ENCODE measurements around the gene SSBP4.

The SSBP4 gene

GRCh38 chr19:18434411-18435175 lies 15.4 kb downstream of the SSBP4 start:
- no peak for DNase-seq

DNA sequence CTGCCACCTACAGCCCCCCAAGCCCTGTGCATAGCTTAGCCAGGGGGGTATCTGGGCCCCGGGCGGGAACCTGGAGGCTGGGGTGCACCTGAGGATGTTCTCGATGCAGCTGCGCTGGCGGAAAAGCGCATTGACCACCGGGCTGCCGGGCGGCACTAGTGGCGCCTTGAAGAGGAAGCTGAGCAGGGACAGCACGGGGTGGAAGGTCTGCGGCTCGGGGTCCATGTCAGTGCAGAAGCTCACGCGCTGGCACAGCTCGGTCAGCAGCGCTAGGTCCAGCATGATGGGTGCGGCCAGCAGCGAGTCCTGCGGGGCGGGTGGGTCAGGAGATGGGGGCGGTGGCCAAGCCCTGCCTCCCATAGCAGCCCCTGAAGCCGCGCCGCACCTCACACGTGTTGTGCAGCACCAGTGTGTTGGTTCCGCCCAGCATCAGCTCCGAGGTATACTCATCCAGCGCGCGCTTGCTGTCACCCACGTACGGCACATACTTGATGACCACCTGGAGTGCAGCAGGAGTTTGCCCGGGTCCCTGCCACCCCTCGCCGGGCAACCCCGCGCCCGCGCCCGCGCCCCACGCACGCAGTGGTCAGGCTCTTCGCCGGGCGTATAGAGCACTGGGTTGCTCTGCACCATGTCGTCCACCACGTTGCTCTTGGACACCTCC lies 16.1 kb downstream of the SSBP4 start:
- DNase-seq, result no peak

- DNase-seq, result no peak
These were observed 16.9 kb downstream of the SSBP4 start for GRCh38 chr19:18435842-18436670.

DNA sequence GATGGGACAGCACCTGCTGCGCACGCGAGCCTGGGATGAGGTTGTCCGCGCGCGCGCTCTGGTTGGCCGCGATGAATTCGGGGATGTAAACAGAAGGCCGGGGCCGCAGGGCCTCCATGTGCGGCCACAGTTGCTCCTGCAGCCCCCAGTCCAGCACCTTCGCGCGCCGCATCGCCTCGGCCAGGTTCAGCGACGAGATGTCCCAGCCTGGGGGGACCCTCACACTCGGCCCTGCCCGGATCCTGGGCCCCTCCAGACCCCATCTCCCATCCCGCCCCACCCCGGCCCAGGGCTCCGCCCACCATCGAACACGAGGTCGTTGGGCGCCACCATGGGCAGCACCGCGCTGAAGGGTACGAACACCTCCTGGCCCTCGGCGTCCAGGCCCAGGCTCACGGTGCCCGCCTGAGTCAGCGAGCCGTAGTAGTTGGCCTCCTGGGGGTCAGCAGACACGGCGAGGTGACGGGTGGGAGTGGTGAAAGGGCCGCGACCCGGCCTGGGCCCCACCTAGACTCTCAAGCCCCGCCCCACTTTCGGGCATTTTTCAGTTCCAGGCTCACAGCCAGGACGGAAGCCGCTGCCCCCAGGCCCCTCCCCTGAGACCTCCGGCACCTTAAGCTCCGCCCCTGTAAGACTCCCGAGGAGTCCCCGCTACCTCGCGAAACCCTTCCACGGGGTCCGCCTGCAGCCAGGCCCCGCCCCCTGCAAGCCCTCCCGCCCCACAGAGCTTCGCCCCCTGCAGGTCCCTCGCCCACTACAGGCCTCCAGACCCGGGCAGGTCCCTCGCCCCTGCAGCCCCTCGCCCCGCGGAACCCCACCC lies 17.7 kb downstream of the SSBP4 start:
- peak; percentile 66 to 77 for DNase-seq

DNA sequence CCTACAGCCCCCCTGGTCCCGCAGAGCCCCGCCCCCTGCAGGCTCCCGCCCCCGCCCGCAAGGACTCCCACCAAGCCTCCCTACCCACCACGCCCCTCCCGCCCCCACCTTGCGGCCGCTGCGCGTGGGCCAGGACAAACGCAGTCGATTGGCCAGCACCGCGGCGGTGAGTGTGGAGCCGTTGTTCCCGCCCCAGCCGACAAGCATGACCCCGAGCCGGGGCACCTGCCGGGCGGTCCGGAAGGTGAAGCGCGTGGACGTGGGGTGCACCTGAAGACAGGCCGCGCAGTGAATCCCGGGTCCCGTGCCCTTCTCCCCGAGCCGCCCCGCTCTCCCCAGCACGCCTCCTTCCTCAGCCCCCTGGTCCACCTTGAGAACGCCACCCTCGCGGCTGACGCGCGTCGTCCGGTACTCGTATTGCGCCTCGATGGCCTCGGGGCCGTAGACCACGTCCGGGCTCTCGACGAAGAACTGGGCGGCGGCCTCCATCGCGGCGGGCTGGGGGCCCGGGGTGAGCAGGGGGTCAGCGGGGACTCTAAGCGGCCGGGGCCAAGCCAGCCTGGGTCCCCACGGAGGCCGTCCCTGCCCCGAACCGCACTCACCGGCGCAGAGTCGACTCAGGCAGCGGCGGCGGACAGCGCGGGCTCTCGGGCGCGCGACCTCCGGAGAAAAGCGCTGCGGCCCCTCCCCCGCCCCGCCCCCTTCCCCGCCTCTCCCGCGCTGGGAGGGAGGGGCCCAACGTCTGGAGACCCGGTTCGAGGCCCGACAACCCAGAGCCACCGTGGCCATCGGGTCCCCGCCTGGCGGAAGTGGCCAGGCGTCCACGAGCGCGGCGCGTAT lies 18.5 kb downstream of the SSBP4 start, which contains the start of gene ISYNA1:
TSS of gene ISYNA1 (minus strand) at position 643 of the 840 bp plus-strand sequence. CDS start at position 489, 154 bp downstream.
- DNase-seq, result peak; percentile 62 to 70

- no peak for DNase-seq
These were observed 19.3 kb downstream of the SSBP4 start for GRCh38 chr19:18438331-18439024.

DNA sequence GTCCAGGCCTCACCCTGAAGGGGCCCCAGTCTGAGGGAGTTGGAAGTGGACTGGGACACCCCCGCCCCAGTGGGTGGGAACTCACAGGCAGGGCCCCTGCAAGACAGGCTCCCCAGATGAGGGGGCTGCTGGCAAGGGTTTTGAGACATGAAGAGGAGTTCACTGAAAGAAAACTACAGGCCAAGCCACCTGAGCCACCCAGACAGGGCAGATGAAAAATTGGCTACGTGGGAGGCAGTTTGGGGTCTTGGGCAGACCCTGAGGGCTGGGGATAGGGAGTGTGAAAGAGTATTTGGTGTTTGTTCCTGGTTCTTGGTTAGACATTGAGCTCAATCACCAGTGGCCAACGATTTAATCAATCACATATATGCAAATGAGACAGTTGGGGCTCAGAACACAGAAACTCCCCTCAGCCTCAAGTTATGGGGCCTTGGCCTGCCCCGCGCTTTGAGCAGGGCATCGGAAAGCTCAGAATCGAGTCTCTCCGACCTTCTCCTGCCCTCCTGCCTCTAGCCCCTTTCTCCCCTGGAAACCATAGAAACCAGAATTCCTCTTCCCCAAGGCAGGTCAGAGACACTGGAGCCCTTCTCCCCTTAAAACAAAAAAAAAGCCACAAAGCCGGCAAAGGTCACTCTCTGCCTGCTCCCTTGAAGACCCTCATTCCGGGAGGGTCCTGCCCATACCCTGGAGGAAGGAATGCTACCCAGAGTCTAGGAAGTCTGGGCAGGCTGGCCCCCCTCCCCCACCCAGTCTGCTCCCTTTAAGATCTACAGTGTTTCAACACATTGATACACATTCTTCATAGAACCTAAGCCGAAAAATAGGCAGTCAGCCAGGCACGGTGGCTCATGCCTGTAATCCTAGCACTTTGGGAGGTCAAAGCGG lies 20.1 kb downstream of the SSBP4 start:
- DNase-seq, result no peak

- no peak for DNase-seq
These were observed 20.7 kb downstream of the SSBP4 start for GRCh38 chr19:18439910-18440237.

DNA sequence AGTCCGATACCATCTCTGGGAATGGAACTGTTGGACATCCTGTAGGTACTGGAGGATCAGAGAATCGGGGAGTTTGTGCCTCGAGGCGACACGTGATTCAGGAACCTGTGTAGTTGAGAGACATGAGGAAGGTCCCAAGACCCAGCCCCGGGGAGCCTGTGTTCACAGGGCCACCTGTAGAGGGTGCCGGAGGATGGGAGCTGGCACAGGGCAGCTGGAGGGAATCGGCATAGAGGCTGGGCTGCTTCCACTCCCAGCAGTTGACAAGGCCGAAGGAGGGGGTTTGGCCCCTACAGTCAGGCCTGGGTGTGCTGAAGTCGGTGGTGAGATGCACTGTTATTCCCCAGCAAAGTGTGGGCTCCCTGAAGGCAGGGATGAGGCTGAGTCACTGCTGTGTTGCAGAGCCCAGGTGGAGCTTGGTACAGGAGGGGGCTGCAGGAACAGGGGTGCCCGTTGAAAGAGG lies 21.2 kb downstream of the SSBP4 start:
- DNase-seq, result no peak

DNA sequence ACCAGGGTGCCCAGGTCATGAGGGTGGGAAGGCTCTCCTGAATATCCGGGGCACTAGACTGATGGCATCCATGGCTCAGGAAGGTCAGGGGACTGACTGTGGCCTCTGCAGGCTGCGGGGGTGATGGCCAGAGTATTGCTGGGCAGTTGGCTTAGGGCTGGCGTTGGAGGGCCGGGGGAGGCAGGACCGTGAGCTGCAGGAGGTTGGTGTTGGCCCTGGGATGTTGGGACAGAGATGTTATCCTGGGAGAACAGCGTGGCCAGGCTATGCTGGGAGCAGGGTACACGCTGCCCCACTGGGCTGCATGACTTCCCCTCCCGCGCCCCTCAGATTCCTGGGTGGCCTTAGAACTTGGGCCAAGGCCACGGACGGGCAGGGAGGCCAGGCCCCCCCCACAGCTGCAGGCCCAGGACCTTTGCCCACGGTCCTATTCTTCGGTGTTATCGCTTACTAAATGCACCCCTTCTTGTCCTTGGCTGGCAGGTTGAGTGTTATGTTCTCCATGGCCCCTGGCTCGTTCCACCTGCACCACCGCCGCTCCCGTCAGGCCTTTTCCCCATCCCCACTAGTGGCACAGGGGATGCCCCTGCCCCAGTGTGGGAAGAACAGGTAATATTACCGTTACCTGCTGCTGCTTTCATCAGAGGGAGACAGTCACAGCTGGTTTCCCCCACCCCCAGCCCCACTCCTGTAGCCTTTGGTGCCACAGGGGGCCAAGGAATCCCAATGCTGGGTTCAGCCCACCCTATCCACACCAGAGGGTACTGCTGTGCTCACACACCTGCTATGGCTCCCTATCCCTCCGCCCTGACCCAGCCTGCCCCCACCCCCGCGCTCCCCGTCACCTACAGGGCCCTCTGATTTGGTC lies 22.0 kb downstream of the SSBP4 start:
- DNase-seq, result no peak

GRCh38 chr19:18441804-18442788 lies 22.9 kb downstream of the SSBP4 start:
- no peak for DNase-seq

DNA sequence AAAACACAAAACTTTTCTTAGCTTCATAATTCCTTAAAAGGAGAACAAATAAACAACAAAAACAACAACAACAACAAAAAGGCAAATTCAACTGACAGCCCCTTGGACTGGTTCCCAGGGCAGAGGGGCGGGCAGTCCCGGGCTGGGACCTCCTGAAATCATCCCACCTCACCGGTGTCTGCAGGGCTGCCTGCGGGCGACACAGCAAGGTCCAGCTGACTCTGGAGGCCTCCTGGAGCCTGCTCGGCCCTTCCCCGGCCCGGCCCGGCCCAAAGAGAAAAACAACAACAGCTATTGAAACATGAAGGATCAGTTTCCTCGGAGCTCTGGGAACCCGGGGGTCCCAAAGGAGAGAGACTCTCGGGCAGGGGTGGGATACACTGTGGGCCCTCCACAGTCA lies 23.7 kb downstream of the SSBP4 start:
- DNase-seq, result no peak

GRCh38 chr19:18443406-18443805 lies 24.2 kb downstream of the SSBP4 start:
- no peak for DNase-seq

GRCh38 chr19:18443831-18444230 lies 24.6 kb downstream of the SSBP4 start:
- no peak for DNase-seq

DNA sequence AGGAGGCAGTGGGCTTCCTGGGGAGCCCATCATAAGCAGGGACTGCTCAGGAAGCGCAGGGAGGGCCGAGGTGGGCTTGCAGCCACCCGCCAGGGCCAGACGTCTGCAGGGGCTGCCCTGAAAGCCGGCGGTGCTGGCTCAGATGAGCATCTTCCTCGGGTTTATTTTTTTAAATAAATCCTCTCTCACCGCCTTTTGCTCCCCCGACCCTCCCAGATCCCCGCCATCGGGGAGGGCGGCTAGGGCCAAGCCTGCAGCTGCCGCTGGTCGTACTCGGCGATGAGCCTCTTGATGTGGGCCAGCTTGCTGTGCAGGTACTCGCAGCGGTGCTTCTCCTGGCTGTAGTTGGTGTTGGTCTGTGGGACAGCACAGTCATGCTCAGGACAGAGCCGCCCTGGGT lies 25.3 kb downstream of the SSBP4 start:
- DNase-seq, result no peak

- no peak for DNase-seq
These were observed 26.2 kb downstream of the SSBP4 start for GRCh38 chr19:18445262-18445948.
